IPS DF 4.7 (cell line): ENCODE data around the gene STPG2.
A peak's percentile ranks its signal among the peaks of the same experiment; 100 is the strongest.

Experiments
- DNase-seq: peaks from one replicate; pipeline ENCODE4 v3.0.0-alpha.2; 2013; ENCODE audit warnings: low spot score; ENCODE audit errors: extremely low read depth

Gene STPG2

DNA sequence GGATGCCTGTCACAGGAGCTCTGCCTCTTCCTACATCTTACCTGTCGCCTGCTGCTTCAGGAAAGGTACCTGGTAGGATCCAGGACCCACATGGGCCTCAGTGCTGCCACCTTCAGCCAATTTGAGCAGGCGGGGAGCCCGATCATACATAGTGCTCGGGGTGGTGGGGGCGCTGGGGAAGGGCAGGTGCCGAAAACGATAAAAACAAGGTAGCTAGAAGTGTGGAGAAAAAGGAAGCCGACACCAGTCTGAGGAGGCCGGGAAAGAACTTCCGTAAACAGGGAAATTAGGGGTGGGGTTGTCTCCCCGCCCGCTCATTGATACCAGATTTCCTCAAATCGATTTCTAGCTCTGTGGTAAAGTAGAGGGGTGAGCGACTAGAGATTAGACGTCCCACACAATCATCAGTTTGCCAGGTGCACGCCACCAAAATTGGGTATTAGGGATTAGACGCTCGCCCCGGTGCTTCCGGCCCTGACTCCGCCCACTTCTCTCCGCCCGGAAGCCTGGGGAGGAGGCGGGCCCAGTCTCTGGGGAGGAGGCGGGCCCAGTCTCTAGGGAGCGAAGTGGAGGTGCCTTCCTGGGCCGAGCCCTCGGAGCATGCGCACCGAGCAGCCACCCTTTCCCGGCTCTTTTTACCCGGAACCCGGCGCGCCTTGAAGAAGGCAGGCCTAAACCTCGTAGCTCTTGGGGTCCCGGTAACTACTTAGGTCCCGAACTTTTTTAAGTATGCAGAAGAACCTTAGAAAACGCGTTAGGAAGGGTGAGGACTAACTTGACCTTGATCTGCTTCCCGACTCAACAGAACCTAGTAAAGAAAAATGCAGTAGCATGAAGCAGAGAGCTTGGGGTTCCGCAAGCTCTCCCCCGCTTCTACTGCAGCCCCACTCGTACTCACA, at the start of gene STPG2:
TSS of gene STPG2 (minus strand) at position 476 of the 899 bp plus-strand sequence.
- DNase-seq: peak; percentile 66

DNA sequence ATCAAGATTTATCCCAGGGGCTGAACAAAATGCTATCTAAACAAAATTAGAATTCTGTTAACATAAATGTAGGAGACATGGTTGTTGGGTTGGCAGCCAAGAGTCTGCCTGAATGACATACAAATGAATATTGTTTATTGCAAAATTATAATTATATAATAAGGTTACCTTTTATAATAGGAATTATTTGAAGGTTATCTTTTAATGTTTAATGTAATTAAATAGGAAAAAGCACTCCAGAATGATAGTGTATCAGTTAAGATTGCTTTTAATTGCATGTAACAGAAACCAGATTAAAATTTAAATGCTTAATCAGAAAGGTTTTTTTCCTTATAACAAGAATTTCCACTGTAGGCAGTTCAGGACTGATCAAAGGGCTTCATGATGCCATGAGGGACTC, 42.0 kb upstream of the STPG2 start:
- DNase-seq: no peak

DNA sequence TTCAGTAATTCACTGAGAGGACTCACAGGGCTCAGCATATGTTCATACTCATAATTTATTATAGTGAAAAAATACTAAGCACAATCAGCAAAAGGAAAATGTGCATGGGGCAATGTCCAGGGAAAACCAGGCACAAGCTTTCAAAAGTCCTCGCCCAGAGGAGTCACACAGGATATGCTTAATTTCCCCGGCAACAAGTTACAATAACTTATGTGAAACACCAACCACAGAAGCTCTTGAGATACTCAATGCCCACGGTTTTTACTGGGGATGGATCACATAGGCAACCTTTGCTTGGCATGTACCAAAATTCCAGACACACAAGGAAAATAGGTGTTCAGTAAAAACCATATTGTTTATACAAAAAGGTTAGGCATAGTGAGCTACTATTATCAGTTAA, 38.5 kb upstream of the STPG2 start:
- no peak for DNase-seq

GRCh38 chr4:98179951-98180350, 36.7 kb upstream of the STPG2 start:
- DNase-seq: no peak

DNA sequence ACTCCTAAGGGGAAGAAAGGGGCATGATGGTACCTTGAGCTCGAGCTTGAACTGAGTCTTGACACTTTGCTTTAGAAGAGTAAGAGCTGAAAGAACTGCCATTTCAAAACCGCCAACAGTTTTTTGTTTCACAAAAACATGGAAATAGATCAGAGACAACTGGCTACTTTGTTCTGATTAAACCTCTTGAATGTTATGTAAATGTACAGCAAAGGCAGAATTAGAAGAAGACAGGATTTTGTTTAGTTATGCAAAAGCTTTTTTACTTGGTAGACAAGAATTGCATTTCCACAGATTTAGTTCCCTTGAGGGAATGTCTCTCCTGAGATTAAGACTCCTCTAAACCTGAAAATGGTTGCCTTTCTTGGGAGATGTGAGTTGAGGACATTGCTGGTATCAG, 33.3 kb upstream of the STPG2 start:
- no peak for DNase-seq

DNA sequence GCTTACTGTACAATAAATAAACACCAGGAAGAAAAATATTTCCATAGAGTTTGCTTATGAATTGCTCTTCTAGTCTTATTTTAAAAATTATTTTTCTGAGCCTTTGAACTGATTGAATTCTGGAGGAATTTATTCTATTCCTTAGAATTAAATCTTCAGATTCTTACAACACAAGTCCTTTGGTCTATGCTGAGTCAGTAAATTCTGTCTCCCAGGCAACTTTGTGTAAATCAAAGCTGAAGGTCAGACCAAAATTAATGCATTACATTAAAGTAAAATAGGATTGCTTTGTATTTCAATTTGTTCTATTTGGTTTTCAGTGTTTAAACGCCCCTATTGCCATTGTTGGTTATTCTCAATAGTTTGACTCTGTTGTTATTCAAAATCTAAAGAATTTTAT, 26.8 kb upstream of the STPG2 start:
- DNase-seq: no peak

- no peak for DNase-seq
These were observed 23.4 kb upstream of the STPG2 start for GRCh38 chr4:98166731-98167041.

DNA sequence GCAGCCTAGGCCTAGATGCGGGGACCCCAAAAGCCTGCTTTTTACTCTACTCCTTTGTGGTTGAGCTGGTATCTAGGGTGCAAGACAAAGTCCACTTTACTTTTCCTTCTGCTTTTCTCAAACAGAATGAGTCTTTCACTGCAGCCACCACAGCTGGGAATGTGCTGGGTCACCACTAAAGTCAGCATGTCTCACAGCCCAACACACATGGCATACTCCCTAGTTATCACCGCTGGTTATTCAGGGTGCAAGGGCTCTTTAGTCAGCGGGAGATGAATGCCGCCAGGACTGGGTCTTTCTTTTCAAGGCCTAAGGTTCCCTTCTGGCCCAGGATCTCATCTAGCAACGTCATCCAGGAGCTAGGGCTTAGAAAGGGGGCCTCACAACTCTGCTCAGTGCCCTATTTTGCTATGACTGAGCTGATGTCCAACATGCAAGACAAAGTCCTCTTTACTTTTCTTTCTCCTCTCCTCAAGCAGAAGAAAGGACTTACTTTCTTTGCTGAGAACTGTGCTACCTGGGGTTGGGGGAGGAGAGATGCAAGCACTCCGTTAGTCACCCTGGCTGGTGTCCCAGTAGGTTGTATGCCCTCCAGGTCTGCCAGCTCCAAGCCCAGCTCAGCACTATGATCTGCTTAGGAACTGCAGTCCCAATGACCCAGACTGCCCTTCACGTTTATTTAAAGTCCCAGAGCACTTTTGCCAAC, 22.9 kb upstream of the STPG2 start:
- DNase-seq: no peak

GRCh38 chr4:98162696-98163095, 19.4 kb upstream of the STPG2 start:
- DNase-seq: no peak

GRCh38 chr4:98151145-98151924, 8.1 kb upstream of the STPG2 start:
- DNase-seq: no peak

DNA sequence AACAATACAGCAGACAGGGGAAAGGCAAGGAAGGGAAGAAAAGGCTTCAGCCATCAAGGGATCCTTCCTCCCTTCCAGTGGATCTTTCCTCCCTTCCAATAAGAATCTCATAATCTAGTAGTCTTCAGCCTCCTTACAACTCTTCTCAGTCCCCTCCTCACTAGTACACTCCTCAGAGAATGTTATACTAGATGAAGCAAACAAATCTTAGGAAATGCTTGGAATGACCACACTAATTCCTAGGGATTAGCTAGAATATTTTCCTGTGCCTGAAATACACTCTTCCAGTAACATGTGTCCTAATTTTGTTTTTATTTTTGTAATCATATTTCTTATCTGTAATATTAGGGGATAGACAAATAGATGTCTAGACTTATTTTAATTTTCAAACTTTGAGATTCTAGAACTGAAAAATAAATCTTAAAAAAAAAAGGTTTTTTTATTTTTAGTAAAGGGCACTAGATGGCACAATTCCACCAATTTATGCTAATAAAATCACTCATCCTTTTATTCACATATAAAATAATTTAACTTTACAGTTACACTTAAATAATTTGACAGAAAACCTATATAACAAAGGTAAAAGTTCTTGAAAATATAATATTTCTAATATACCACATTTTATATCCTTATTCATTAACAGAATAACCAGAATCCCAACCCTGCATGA, 7.0 kb upstream of the STPG2 start:
- DNase-seq: no peak

GRCh38 chr4:98148856-98149255, 5.6 kb upstream of the STPG2 start:
- DNase-seq: no peak

- no peak for DNase-seq
These were observed 17.1 kb downstream of the STPG2 start for GRCh38 chr4:98126141-98126540.

DNA sequence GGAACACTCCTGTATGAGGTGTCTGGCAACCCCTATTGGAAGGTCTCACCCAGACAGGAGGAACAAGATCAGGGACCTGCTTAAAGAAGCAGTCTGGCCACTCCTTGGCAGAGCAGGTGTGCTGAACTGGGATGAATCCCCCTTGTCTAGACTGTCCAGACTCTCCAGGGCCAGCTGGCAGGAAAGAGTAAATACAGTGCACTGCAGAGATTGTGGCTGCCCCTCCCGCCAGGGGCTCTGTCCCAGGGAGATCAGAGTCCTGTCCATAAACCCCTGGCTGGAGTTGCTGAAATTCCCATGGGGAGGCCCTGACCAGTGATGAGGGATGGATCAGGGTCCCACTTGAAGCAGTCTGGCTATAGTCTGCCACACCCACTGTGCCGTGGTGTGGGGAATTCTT, 17.7 kb downstream of the STPG2 start:
- DNase-seq: no peak

DNA sequence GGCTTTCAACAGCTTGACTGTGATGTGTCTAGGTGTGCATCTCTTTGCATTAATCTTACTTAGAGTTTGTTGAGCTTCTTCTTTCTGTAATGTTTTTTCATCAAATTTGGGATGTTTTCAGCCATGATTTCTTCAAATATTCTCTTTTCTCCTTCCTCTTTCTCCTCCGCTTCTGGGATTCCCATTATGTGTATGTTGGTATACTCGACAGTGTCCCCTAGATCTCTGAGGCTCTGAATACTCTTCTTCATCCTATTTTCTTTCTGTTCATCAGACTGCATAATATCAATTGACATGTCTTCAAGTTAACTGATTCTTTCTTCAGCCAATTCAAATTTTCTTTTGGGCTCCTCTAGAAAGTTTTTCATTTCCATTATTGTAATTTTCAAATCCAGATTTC, 25.9 kb downstream of the STPG2 start:
- DNase-seq: no peak

DNA sequence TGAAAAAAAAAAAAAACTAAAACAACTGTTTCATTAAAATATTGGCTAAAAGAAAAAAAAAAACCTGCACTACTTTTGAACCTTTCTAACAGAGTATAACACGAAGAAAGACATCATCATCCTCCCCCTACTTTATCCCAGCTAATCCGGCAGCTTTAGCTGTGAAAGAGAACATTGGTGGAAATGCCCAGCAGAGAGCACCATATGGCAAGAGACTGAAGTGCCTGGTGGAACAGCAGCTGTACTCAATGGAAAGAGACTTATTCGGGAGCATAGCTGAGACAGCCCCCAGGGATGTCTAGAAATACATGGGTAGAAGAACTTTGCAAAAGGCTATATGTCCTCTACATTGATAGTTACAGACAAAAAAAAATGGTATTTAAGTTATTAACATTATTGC, 30.3 kb downstream of the STPG2 start:
- no peak for DNase-seq

- no peak for DNase-seq
These were observed 32.3 kb downstream of the STPG2 start for GRCh38 chr4:98110929-98111328.

DNA sequence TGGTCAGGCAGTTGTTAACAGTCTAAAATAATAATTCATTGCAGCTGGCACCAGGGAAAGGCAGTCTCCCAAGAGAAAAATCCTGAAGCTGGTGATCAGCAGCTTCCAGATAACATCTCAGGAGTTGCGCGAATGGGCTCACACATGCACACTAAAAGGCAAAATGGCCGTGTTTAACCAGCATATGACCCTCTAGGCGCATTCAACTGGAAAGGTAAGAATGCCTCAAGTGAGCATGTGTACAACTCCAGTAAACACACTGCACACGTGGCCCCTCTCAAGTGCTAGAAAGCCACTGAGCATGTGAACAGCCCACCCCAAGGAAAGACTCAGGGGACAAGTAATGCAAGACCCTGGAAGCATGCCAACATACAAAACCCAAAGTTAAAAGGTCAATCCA, 33.1 kb downstream of the STPG2 start:
- no peak for DNase-seq

DNA sequence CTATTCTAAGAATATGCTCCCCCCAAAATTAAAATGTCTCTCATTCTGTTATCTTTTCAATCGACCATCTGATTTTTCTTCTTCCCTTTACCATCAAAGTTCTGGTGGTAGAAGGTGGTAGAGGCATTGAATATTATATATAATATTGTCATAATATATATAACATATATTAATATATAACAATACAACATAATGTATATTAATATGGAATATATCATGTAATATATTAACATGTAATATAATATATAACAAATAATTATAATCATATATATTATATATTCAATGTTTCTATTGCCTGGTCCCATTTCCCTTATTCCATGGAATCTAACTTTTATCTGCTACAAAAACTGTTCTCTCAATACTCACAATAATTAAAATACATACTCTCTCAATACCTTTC, 40.6 kb downstream of the STPG2 start:
- DNase-seq: no peak

- no peak for DNase-seq
These were observed 41.3 kb downstream of the STPG2 start for GRCh38 chr4:98101988-98102387.

GRCh38 chr4:98098764-98099163, 44.5 kb downstream of the STPG2 start:
- no peak for DNase-seq

DNA sequence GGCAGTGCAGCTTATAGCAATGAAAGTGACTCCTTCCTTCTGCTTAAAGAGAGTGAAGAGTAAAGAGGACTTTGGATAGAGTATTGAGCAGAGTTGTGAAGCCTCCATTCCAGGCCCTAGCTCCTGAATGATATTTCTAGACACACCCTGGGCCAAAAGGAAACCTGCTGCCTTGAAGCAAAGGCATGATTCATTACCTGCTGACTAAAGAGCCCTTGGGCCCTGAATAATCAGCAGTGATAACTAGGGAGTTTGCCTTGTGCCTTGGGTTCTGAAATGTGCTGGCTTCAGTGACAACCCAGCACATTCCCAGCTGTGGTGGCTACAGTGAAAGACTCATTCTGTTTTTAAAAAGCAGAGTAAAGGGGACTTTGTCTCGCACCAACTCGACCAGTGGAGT, 49.2 kb downstream of the STPG2 start:
- no peak for DNase-seq
